T-helper 1 cell treated with Interleukin-12 subunit alpha and Interleukin-12 subunit beta and Interleukin-4 antibody, amounts not matched to agents 30 ng/mL and 1 ng/mL, for 36 hours (primary cell): Measurements from ENCODE around the gene PFN3. TPM values are rescaled to one million over a fixed set of nuclear protein-coding genes. Genes with fewer than 3 reads are reported as not detected.
"Not testable (repeated sequence)": the region's sequence is repeated elsewhere in the genome, so short reads cannot be mapped to it uniquely, and the experiment has no call there.

Source experiments
- intact Hi-C: fragments of 100-400 bp; cut with micrococcal nuclease; formaldehyde crosslinking; loops from one replicate; pipeline ENCODE4 v1.15.1; 2024
- total RNA-seq: library from RNA; stranded (reverse); gene quantifications from 2 replicates; pipeline ENCODE4 v1.2.3, GENCODE V29; 2022

PFN3 gene
- total RNA-seq, 1 donor from 2014 or later = not detected

GRCh38 chr5:177425801-177426565, 25.5 kb upstream of the PFN3 start:
- intact Hi-C loops = loop anchor here (1.0 to 5.0 kb wide), 14 partner anchors 22 to 1037 kb away; partner anchors contain the start of genes HIGD2A, LMAN2, NOP16 and PDLIM7

- intact Hi-C loops = loop anchor here (1.0 to 5.0 kb wide), 4 partner anchors 21 to 1036 kb away; partner anchors contain the start of genes HIGD2A, LMAN2, NOP16 and RNF44
Observed at GRCh38 chr5:177425196-177425800, 24.8 kb upstream of the PFN3 start.

GRCh38 chr5:177423671-177424070, 23.2 kb upstream of the PFN3 start:
- intact Hi-C loops = loop anchor here (2.0 kb wide), 1 partner anchor 1035 kb away; the partner anchor contains the start of genes HIGD2A and NOP16

GRCh38 chr5:177421062-177421798, 20.8 kb upstream of the PFN3 start:
- intact Hi-C loops = no loop called here

GRCh38 chr5:177420472-177420871, 20.0 kb upstream of the PFN3 start:
- intact Hi-C loops = not testable (repeated sequence)

GRCh38 chr5:177419046-177419445, 18.6 kb upstream of the PFN3 start:
- intact Hi-C loops = no loop called here

- intact Hi-C loops = not testable (repeated sequence)
Observed at GRCh38 chr5:177417081-177417480, 16.6 kb upstream of the PFN3 start.

GRCh38 chr5:177414481-177414880, 14.0 kb upstream of the PFN3 start:
- intact Hi-C loops = no loop called here

GRCh38 chr5:177412603-177413233, 12.3 kb upstream of the PFN3 start:
- intact Hi-C loops = no loop called here

- intact Hi-C loops = no loop called here
Observed at GRCh38 chr5:177410575-177410974, 10.1 kb upstream of the PFN3 start.

- intact Hi-C loops = no loop called here
Observed at GRCh38 chr5:177409043-177409801, 8.8 kb upstream of the PFN3 start, which contains the start of gene F12. Gene F12, minus strand, starts transcription at chr5:177409564. Its CDS starts 37 bp downstream, at chr5:177409527.

- intact Hi-C loops = no loop called here
Observed at GRCh38 chr5:177405805-177406204, 5.3 kb upstream of the PFN3 start.

- intact Hi-C loops = no loop called here
Observed at GRCh38 chr5:177405312-177405711, 4.9 kb upstream of the PFN3 start.

- intact Hi-C loops = loop anchor here (1.0 kb wide), 1 partner anchor 21 kb away; no protein-coding TSS in a partner anchor
Observed at GRCh38 chr5:177404641-177405179, 4.2 kb upstream of the PFN3 start.

GRCh38 chr5:177403792-177404640, 3.6 kb upstream of the PFN3 start:
- intact Hi-C loops = loop anchor here (1.0 kb wide), 5 partner anchors 14 to 290 kb away; no protein-coding TSS in a partner anchor

- intact Hi-C loops = loop anchor here (1.0 kb wide), 4 partner anchors 13 to 289 kb away; no protein-coding TSS in a partner anchor
Observed at GRCh38 chr5:177403102-177403791, 2.8 kb upstream of the PFN3 start.

- intact Hi-C loops = loop anchor here (1.0 kb wide), 5 partner anchors 12 to 288 kb away; partner anchors contain the start of gene PDLIM7
Observed at GRCh38 chr5:177402271-177403043, 2.0 kb upstream of the PFN3 start.
